Pancreas (tissue), 10 donors: Measurements from ENCODE around the gene XRCC1. TPM values are rescaled to one million over a fixed set of nuclear protein-coding genes. Genes with fewer than 3 reads are reported as not detected.
A peak's percentile ranks its signal among the peaks of the same experiment; 100 is the strongest.

Experiments used
- ATAC-seq, 4 donors: fragments of 200-7000 bp; cut with Tn5 transposase; one replicate each; pipeline versions ENCODE4 v1.8.0 to v1.9.1; 2020; ENCODE audit warnings: mild to moderate bottlenecking in 4 of 4, moderate library complexity in 4 of 4
- DNase-seq, 6 donors: peaks; one replicate each; pipeline ENCODE4 v3.0.0-alpha.2; 2020
- FAIRE-seq: peaks from 2 replicates; lab custom pipeline; 2012; peaks lifted over from hg19 to GRCh38; lab: Jason Lieb, UNC
- H3K27ac ChIP-seq, 4 donors: fragments of 200-600 bp; sonication (generic); 1 replicate in 3 of 4; 2 replicates in 1 of 4; pipeline versions ENCODE4 v1.5.0 to v1.8.0; 2020
- H3K27me3 ChIP-seq, 4 donors: fragments of 200-600 bp; one replicate each; pipeline ENCODE4 v1.8.0; 2021
- H3K36me3 ChIP-seq, 3 donors: fragments of 200-600 bp; sonication (generic) in 1 of 3; one replicate each; pipeline versions ENCODE4 v1.5.0 to v1.8.0; 2020 to 2021
- H3K4me1 ChIP-seq, 3 donors: fragments of 200-600 bp; one replicate each; pipeline ENCODE4 v1.8.0; 2021
- H3K4me3 ChIP-seq, 4 donors: fragments of 200-600 bp; sonication (generic) in 2 of 4; one replicate each; pipeline versions ENCODE4 v1.5.0 to v1.8.0; 2020 to 2021
- H3K9me3 ChIP-seq, 4 donors: fragments of 200-600 bp; one replicate each; pipeline ENCODE4 v1.8.0; 2021
- WGBS, 2 donors: extraction: QIAGEN DNeasy Blood & Tissue Kit; methylation state at CpG; one replicate each; pipeline ENCODE4 v1.1.7; 2013; 5-methylcytosine and 5-hydroxymethylcytosine counted together
- intact Hi-C, 3 donors: fragments of 100-400 bp; cut with DNase I; formaldehyde crosslinking; loops; one replicate each; pipeline versions ENCODE4 v1.11.1 to v1.14.2; 2022
- polyA plus RNA-seq, 2 donors: library from polyadenylated mRNA; stranded (reverse); fragments of 200-250 nt; gene quantifications; one replicate each; pipeline ENCODE4 v1.2.3, GENCODE V29; 2013
- total RNA-seq, 6 donors: library from RNA; stranded (reverse); fragmentation: NEBNext Ultra II Directional in 4 of 6; extraction: Animal tissue kit (Norgen Biotek cat#: 25700) in 4 of 6; gene quantifications; one replicate each; pipeline versions ENCODE4 v1.2.1 to v1.2.4, GENCODE V29; 2021 to 2023
- TF ChIP-seq, protein P1 (sequence below), 4 donors: fragments of 200-600 bp; sonication (generic) in 3 of 4; IDR thresholded peaks; one replicate each; pipeline versions ENCODE4 v1.5.0 to v1.8.0; 2021; ENCODE audit warnings: antibody characterized with exemption in 4 of 4
- donor health status: healthy with polysubstance abuse.
- donor health status: DM: no; HTN: no; CAD: no; lungs with moderate emphysema.
- donor health status: DM: no; HTN: no; CAD: no.
- donor health status: control.
- donor health status: control.
- donor health status: Bipolar disorder and iron deficiency.
- donor health status: DM: yes; HTN: yes; CAD: no.
- donor health status: DM: no; HTN: no; CAD: no.
- donor health status: DM: no; HTN: no; CAD: no.
- donor health status: DM: yes; HTN: yes; CAD: no.

XRCC1 gene
- total and polyA plus RNA-seq, 8 donors, result 9.3 to 19.3 (median 12.8) TPM

DNA sequence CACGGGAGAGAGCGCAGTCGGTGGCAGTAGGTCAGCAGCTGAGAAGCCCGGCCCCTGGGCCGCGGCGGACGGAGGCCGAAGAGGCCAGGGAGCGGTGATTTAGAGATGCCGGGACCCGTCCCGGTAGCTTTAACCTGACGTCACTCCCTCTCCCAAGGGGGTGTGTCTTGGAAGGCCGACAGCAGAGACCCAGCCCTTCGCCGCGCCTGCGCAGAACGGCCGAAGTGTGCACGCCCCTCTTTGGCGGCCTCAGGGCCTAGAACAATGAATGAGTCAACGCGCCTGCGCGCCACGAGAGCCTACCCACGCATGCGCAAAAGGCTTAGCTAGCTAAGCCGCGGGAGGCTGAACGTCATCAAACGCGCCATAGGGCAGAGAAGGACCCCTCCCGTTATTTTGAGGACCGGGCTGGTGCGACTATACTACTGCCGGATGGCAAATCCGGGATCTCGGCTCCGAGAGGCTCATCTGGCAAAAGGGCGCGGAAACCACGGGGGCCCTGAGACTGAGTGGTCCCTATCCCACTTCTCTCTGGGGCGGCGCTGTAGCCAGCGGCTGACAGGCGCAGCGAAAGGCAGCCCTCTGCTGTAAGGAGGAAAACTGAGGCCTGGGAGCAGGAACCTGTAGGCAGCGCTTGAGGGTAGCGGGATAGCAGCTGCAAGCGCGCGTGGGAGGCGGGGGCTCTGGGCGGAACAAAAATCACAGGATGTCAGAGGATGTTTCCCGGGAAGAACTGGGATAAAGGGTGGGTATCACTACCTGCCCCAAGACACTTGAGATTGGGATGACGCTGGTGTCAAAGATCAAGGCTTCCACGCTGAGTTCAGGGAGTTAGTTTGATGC lies 20.9 kb upstream of the XRCC1 start, which contains the start of the genes IRGQ and ZNF576:
TSS of gene IRGQ (minus strand) at position 136 of the 843 bp plus-strand sequence. CDS start 796 bp downstream, outside the sequence.
TSS of gene ZNF576 (plus strand) at position 597 of the 843 bp plus-strand sequence. CDS start 514 bp downstream, outside the sequence.
- DNase-seq (peak; percentile 99 to 100 (median 100)), FAIRE-seq (peak; percentile 94), ATAC-seq (peak; percentile 88 to 93 (median 91))
- 0 to 1% methylated on average over 60 of the region's 60 CpGs for WGBS, 2 donors
- peaks cover 6 to 21% (median 17%) of the 10 kb centered on the region in 3 donors for H3K4me1 ChIP-seq
- intact Hi-C loops, result no loop called here
- H3K36me3 ChIP-seq, result peaks cover 0 to 15% (median 12%) of the 10 kb centered on the region in 3 donors
- no peaks in the 10 kb centered on the region for H3K9me3 ChIP-seq
- H3K27me3 ChIP-seq, result no peaks in the 10 kb centered on the region
- peak within 1 kb of the TSS; percentile 96 to 99 (median 98) for H3K27ac ChIP-seq
- TF ChIP-seq, protein P1, sequence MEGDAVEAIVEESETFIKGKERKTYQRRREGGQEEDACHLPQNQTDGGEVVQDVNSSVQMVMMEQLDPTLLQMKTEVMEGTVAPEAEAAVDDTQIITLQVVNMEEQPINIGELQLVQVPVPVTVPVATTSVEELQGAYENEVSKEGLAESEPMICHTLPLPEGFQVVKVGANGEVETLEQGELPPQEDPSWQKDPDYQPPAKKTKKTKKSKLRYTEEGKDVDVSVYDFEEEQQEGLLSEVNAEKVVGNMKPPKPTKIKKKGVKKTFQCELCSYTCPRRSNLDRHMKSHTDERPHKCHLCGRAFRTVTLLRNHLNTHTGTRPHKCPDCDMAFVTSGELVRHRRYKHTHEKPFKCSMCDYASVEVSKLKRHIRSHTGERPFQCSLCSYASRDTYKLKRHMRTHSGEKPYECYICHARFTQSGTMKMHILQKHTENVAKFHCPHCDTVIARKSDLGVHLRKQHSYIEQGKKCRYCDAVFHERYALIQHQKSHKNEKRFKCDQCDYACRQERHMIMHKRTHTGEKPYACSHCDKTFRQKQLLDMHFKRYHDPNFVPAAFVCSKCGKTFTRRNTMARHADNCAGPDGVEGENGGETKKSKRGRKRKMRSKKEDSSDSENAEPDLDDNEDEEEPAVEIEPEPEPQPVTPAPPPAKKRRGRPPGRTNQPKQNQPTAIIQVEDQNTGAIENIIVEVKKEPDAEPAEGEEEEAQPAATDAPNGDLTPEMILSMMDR (IDR thresholded peaks at IDR 0.05), result no peak
- peak within 1 kb of the TSS; percentile 53 to 60 (median 54) for H3K4me3 ChIP-seq

DNA sequence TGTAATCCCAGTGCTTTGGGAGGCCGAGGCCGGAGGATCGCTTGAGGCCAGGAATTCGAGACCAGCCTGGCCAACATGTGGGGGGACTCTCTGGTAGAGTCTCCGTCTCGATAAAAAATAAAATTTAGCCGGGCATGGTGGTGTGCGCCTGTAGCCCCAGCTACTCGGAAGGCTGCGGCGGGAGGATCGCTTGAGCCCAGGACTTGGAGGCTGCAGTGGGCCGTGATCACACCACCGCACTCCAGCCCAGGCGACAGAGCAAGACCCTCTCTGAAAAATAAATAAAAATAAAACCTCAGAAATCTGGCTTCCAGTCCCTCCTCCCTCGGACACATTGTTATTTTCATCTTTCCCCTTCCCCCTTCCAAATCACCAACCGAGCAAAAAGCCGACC lies 20.3 kb upstream of the XRCC1 start:
- intact Hi-C loops, result no loop called here
- FAIRE-seq (no peak), DNase-seq (peak in 1 of 6 donors; percentile 46), ATAC-seq (peak; percentile 8 to 27 (median 16))
- Histone ChIP-seq H3K27me3 (no peaks in the 10 kb centered on the region), H3K4me1 (peaks cover 6 to 21% (median 17%) of the 10 kb centered on the region in 3 donors), H3K4me3 (peak overlapping the region; percentile 46 to 60 (median 53)), H3K36me3 (peaks cover 0 to 15% (median 12%) of the 10 kb centered on the region in 3 donors), H3K27ac (peak overlapping the region; percentile 74 to 99 (median 96)), H3K9me3 (no peaks in the 10 kb centered on the region)
- TF ChIP-seq, protein P1 (IDR thresholded peaks at IDR 0.05), result no peak
- WGBS, 2 donors, result 0 to 1% methylated on average over 18 of the region's 18 CpGs

DNA sequence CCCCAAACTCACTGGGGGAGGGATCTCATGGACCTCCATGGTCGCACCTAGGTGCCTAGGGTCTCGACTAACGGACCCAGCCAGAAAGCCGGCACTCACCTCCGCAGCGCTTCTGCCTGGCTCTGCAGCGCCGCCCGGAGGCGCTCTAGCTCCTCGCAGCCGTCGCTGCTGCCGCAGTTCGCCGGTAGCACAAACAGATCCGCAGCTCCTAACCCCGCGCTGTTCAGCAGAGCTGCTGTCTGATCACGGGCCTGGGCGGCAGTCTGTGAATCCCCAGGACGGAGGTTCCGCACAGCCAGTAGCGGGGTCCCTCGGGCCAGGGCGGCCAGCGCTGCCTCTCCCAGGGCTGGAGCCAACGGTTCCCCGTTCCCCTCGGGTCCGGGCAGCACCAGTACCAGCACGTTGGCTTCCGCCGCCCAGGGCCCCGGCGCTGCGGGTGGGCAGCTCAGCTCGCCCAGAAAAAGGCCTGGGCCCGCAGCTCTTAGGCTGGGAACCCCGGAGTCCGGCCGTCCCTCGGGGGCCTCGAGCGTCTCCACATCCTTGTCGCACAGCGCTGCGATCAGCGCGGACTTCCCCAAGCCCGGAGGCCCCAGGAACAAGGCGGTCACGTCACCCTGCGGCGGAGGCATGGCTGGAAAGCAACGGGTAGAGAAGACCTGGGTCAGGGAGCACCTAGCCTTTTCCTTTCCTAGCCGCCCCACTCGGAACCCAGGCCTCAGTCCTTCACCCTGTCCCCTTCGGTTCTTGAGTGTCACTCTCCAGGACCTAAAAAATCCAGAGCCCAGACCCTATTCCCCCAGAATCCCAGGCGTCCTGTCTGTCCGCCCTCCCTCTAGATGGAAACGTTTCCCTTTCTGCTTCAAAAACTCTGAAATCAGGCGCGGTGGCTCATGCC lies 19.6 kb upstream of the XRCC1 start:
- intact Hi-C loops, result no loop called here

DNA sequence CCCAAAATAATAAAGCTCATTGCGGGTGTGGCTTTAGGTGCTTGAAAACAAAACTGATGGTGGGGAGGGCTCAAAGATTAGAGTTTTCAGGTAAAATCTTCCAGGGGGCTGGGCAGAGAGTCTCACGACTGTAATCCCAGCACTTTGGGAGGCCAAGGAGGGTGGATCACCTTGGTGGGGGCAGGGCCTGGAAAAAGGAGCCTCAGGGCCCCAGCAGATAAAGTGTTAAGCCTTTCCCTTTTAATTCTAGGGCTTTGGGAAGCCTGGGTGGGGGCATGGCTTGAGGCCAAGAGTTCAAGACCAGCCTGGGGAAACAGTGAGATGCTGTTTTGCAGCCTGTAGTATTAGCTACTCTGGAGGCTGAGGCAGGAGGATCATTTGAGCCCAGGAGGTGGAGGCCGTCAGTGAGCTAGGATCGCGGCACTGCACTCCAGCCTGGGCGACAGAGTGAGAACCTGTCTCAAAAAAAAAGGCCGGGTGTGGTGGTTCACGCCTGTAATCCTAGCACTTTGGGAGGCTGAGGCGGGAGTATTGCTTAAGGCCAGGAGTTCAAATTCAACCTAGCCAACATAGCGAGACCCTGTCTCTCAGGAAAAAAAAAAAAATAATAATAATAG lies 18.9 kb upstream of the XRCC1 start:
- ATAC-seq, result no peak

More for the DNA sequence above, 19.6 kb upstream of the XRCC1 start:
- Histone ChIP-seq H3K9me3 (no peaks in the 10 kb centered on the region), H3K27ac (peak overlapping the region; percentile 74 to 99 (median 96)), H3K4me1 (peaks cover 6 to 21% (median 17%) of the 10 kb centered on the region in 3 donors), H3K4me3 (peak overlapping the region; percentile 46 to 60 (median 53)), H3K27me3 (no peaks in the 10 kb centered on the region), H3K36me3 (peaks cover 0 to 15% (median 12%) of the 10 kb centered on the region in 3 donors)
- DNase-seq (peak; percentile 38 to 83 (median 62)), ATAC-seq (peak in 3 of 4 donors; percentile 41 to 58 (median 44)), FAIRE-seq (no peak)
- 1 to 3% methylated on average over 55 to 64 of the region's 64 CpGs for WGBS, 2 donors
- TF ChIP-seq, protein P1 (IDR thresholded peaks at IDR 0.05), result peak; percentile 17 to 43 (median 32)

More for the DNA sequence above, 18.9 kb upstream of the XRCC1 start:
- FAIRE-seq, result no peak
- Histone ChIP-seq H3K4me1 (peaks cover 6 to 21% (median 17%) of the 10 kb centered on the region in 3 donors), H3K27me3 (no peaks in the 10 kb centered on the region), H3K9me3 (no peaks in the 10 kb centered on the region), H3K4me3 (peak overlapping the region; percentile 46 to 60 (median 53)), H3K36me3 (peaks cover 0 to 15% (median 12%) of the 10 kb centered on the region in 3 donors), H3K27ac (peak overlapping the region in 2 of 4 donors; percentile 74 to 97)
- TF ChIP-seq, protein P1 (IDR thresholded peaks at IDR 0.05), result no peak
- intact Hi-C loops, result no loop called here
- DNase-seq, result no peak
- 87 to 92% methylated on average over 10 of the region's 10 CpGs for WGBS, 2 donors
